K562 (cell line): ENCODE measurements around the gene CCDC141. TPM values are rescaled to one million over a fixed set of nuclear protein-coding genes. Genes with fewer than 3 reads are reported as not detected.

Experiments
- ATAC-seq: fragments of 200-7000 bp; cut with Tn5 transposase; 3 replicates; pipeline ENCODE4 v1.9.1; 2020; ENCODE audit warnings: moderate library complexity
- BruUV-seq: library from RNA; stranded (reverse); fragments of 400-500 nt; replicated peaks from 2 replicates; lab custom pipeline; 2021; lab: Mats Ljungman, UMichigan
- CTCF ChIA-PET: fragments of 300-600 bp; formaldehyde crosslinking; extraction: SDS; loops from one replicate; lab custom pipeline; 2021; ENCODE audit warnings: low intra/inter-chr PET ratio; lab: Yijun Ruan, JAX
- POLR2A ChIA-PET: fragments of 300-600, 350-650 bp; sonication (Branson Sonifier 250); formaldehyde crosslinking; extraction: SDS; loops from one replicate; lab custom pipeline; 2021; ENCODE audit warnings: antibody characterized with exemption, inconsistent platforms; lab: Yijun Ruan, JAX
- DNase-seq, 4 experiments: peaks; one replicate each; pipeline versions ENCODE4 v3.0.0 to v3.0.0-alpha.2; 2011 to 2018; ENCODE audit warnings: low spot score in 3 of 4, mixed read lengths in 3 of 4; ENCODE audit errors: extremely low read depth in 1 of 4
- FAIRE-seq: peaks from 2 replicates; lab custom pipeline; 2011; peaks lifted over from hg19 to GRCh38; lab: Jason Lieb, UNC
- H2AFZ ChIP-seq: 2 replicates; pipeline ENCODE4 v1.6.0; 2011; ENCODE audit warnings: low read depth, low read length, control low read depth, inconsistent platforms
- H3K27ac ChIP-seq: fragments of 200-600 bp; 3 replicates; pipeline ENCODE4 v1.8.0; 2011; ENCODE audit warnings: low read depth, mild to moderate bottlenecking, control low read depth, inconsistent platforms, low read length, moderate library complexity, mixed read lengths; ENCODE audit errors: extremely low read depth
- H3K27me3 ChIP-seq, 2 experiments: fragments of 300-600 bp in 1 of 2; 2 replicates in 1 of 2; 3 replicates in 1 of 2; pipeline versions ENCODE4 v1.6.0 to v1.8.0; 2011; ENCODE audit warnings: inconsistent platforms in 2 of 2, low read length in 2 of 2, mild to moderate bottlenecking in 1 of 2, mixed read lengths in 1 of 2, moderate library complexity in 1 of 2; ENCODE audit not compliant: control insufficient read depth in 2 of 2, insufficient read depth in 2 of 2
- H3K36me3 ChIP-seq: fragments of 300-600 bp; 3 replicates; pipeline ENCODE4 v1.8.0; 2011; ENCODE audit warnings: mild to moderate bottlenecking, low read length, inconsistent platforms; ENCODE audit not compliant: control insufficient read depth, insufficient read depth
- H3K4me1 ChIP-seq, 2 experiments: fragments of 200-600 bp in 1 of 2; replicated peaks in 1 of 2; 2 replicates in 1 of 2; 3 replicates in 1 of 2; pipeline versions ENCODE4 v1.5.1 to v1.8.0; 2011; ENCODE audit warnings: inconsistent platforms in 2 of 2, low read length in 2 of 2, mild to moderate bottlenecking in 1 of 2, mixed read lengths in 1 of 2, moderate library complexity in 1 of 2; ENCODE audit not compliant: control insufficient read depth in 2 of 2, insufficient read depth in 2 of 2
- H3K4me2 ChIP-seq: 2 replicates; pipeline ENCODE4 v1.6.1; 2011; ENCODE audit warnings: low read length, control low read depth, inconsistent platforms, mixed read lengths; ENCODE audit not compliant: insufficient read depth
- H3K4me3 ChIP-seq: fragments of 200-600 bp; sonication (generic), shearing (Covaris generic); 2 replicates; pipeline ENCODE4 v1.5.1; 2016; ENCODE audit warnings: control low read depth, inconsistent platforms
- H3K79me2 ChIP-seq: fragments of 200-600 bp; 3 replicates; pipeline ENCODE4 v1.8.0; 2011; ENCODE audit warnings: low read length, inconsistent platforms; ENCODE audit not compliant: control insufficient read depth, insufficient read depth
- H3K9ac ChIP-seq, 2 experiments: 2 replicates each; pipeline versions ENCODE4 v1.6.0 to v1.6.1; 2011; ENCODE audit warnings: low read depth in 2 of 2, low read length in 2 of 2, control low read depth in 1 of 2, inconsistent platforms in 1 of 2, mild to moderate bottlenecking in 1 of 2, mixed read lengths in 1 of 2; ENCODE audit not compliant: insufficient read depth in 1 of 2
- H3K9me1 ChIP-seq: one replicate; pipeline ENCODE4 v1.6.0; 2011; ENCODE audit warnings: inconsistent platforms, mild to moderate bottlenecking, low read length, moderate library complexity; ENCODE audit not compliant: control insufficient read depth, insufficient read depth
- H3K9me3 ChIP-seq: replicated peaks from 2 replicates; pipeline ENCODE4 v1.5.1; 2011; ENCODE audit warnings: low read depth, low read length, inconsistent platforms; ENCODE audit not compliant: control insufficient read depth, insufficient read depth
- H4K20me1 ChIP-seq: replicated peaks from 2 replicates; pipeline ENCODE4 v1.6.1; 2011; ENCODE audit warnings: low read length, inconsistent platforms, mixed read lengths; ENCODE audit not compliant: control insufficient read depth, insufficient read depth
- ADNP ChIP-seq: fragments of 200-800 bp; sonication (Bioruptor generic); IDR thresholded peaks from 2 replicates; pipeline ENCODE4 v1.6.1; 2016; ENCODE audit warnings: missing genetic modification characterization, missing compliant biosample characterization
- CTBP1 ChIP-seq: fragments of 450-650 bp; IDR thresholded peaks from 2 replicates; pipeline ENCODE4 v1.6.1; 2016; ENCODE audit warnings: borderline replicate concordance
- ETV6 ChIP-seq, 3 experiments: fragments of 150-350 bp in 1 of 3; sonication (generic) in 1 of 3; formaldehyde crosslinking in 1 of 3; IDR thresholded peaks; 2 replicates each; pipeline versions ENCODE4 v1.6.1 to v1.8.0; 2014 to 2022; ENCODE audit warnings: borderline replicate concordance in 2 of 3, low read depth in 2 of 3, antibody characterized with exemption in 1 of 3, low read length in 1 of 3, mild to moderate bottlenecking in 1 of 3, missing genetic modification reagents in 1 of 3
- GABPB2 ChIP-seq: fragments of 250-450 bp; sonication (Bioruptor Pico); conservative IDR thresholded peaks from 2 replicates; pipeline ENCODE4 v1.5.1; 2021; ENCODE audit warnings: mild to moderate bottlenecking
- HMGN3 ChIP-seq: IDR thresholded peaks from 2 replicates; pipeline ENCODE4 v1.6.1; 2011; ENCODE audit warnings: borderline replicate concordance, low read depth, mild to moderate bottlenecking, mixed read lengths, low read length; ENCODE audit not compliant: insufficient read length; ENCODE audit errors: extremely low read depth
- MXI1 ChIP-seq: IDR thresholded peaks from 2 replicates; pipeline ENCODE4 v1.6.1; 2011; ENCODE audit warnings: low read depth, mild to moderate bottlenecking, improper control_type of control experiment, low read length
- MYC ChIP-seq, 2 experiments: fragments of 250-450 bp in 1 of 2; sonication (Bioruptor Pico) in 1 of 2; IDR thresholded peaks; 2 replicates each; pipeline versions ENCODE4 v1.5.1 to v1.6.1; 2012 to 2021; ENCODE audit warnings: low read depth in 2 of 2, borderline replicate concordance in 1 of 2, improper control_type of control experiment in 1 of 2, low read length in 1 of 2, mild to moderate bottlenecking in 1 of 2, moderate library complexity in 1 of 2
- PHF21A ChIP-seq: fragments of 450-650 bp; IDR thresholded peaks from 2 replicates; pipeline ENCODE4 v1.6.1; 2017; ENCODE audit warnings: low read depth, borderline replicate concordance
- PHF8 ChIP-seq: fragments of 200-600 bp; sonication (generic); IDR thresholded peaks from 2 replicates; pipeline ENCODE4 v1.6.1; 2012; ENCODE audit warnings: mixed run types, mild to moderate bottlenecking, inconsistent platforms, low read length, moderate library complexity, borderline replicate concordance
- SRSF3 ChIP-seq: fragments of 200-400 bp; formaldehyde crosslinking; IDR thresholded peaks from 2 replicates; pipeline ENCODE4 v1.6.1; 2016; ENCODE audit warnings: mild to moderate bottlenecking, low read length, moderate library complexity; ENCODE audit not compliant: insufficient read depth
- ZNF696 ChIP-seq: fragments of 250-450 bp; sonication (Bioruptor Pico); conservative IDR thresholded peaks from 2 replicates; pipeline ENCODE4 v1.4.0; 2020; ENCODE audit warnings: mild to moderate bottlenecking, moderate library complexity
- WGBS: fragments of 100-300 bp; shearing (Covaris generic); methylation state at CpG from one replicate; pipeline ENCODE4 v1.1.6; 2016; ENCODE audit warnings: low coverage, mixed read lengths; ENCODE audit not compliant: insufficient coverage; ENCODE audit errors: missing lambda C conversion rate; 5-methylcytosine and 5-hydroxymethylcytosine counted together
- in situ Hi-C: fragments of 300-500 bp; cut with MboI; formaldehyde crosslinking; loops from 4 replicates; pipeline ENCODE4 v1.15.0; 2018; ENCODE audit warnings: inconsistent platforms, mixed read lengths
- intact Hi-C: fragments of 100-400 bp; cut with micrococcal nuclease; formaldehyde crosslinking; loops from 2 replicates; pipeline ENCODE4 v1.14.2; 2022
- polyA plus RNA-seq, 8 experiments: library from polyadenylated mRNA; depleted of rRNA in 4 of 8; stranded (reverse) in 5 of 8; unstranded in 3 of 8; fragments of >200 nt; fragmentation: Nextera tagmentation in 2 of 8; fragmentation: Illumina TruSeq in 1 of 8; extraction: Ambion mirVana in 2 of 8; extraction: Trizol in 1 of 8; gene quantifications; 2 replicates each; pipeline versions ENCODE4 v1.2.1 to v1.2.3, GENCODE V29; 2011 to 2014; ENCODE audit warnings: inconsistent platforms in 1 of 8, missing spikeins in 1 of 8
- total RNA-seq, 7 experiments: library from RNA; depleted of rRNA in 6 of 7; stranded (reverse); fragments of >200 nt in 6 of 7; fragmentation: Illumina TruSeq in 2 of 7; extraction: Trizol in 2 of 7; gene quantifications; 2 replicates each; pipeline versions ENCODE4 v1.2.1 to v1.2.3, GENCODE V29; 2011 to 2021; ENCODE audit warnings: low replicate concordance in 1 of 7

The CCDC141 gene
- total and polyA plus RNA-seq, 9 of the 15 experiments (the other 6 are each of a cell fraction or from before 2014, with no cell fraction given): 0.09 TPM; not detected in 8

DNA sequence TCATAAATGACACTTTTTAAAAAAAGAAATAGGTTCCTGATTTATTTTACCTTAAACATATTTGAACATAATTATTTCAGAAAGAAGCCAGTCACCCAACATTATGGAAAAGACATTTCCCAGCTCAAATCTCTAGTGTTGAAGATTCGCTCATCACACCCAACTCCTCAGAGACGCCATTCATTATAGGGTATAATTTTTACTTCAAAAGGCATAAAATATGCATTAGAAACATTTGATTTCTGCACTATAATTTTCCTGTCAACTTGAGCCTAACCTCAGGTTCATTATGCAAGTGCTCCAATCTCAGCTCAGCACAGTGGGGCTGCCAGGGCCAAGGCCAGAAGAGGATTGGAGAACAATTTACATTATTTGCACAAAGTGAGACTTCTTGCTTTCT is 183.9 kb downstream of the CCDC141 start:
- TF ChIP-seq HMGN3: no peak
- no peak for TF ChIP-seq PHF8
- TF ChIP-seq PHF21A: no peak
- TF ChIP-seq ADNP (tag): no peak
- no peak for TF ChIP-seq CTBP1
- TF ChIP-seq GABPB2: no peak
- no peak for TF ChIP-seq MYC (IDR thresholded peaks at IDR 0.05; ENCODE audit: low read depth, low read length)
- no peak for TF ChIP-seq MYC (CRISPR knock-in tag; IDR thresholded peaks at IDR 0.05; ENCODE audit: borderline replicate concordance, low read depth)
- no peak for TF ChIP-seq ETV6 (IDR thresholded peaks at IDR 0.05; ENCODE audit: borderline replicate concordance in 1 of 2, low read depth in 2 of 2, low read length in 1 of 2)
- TF ChIP-seq ETV6 (CRISPR knock-in tag; IDR thresholded peaks at IDR 0.05; ENCODE audit: borderline replicate concordance): no peak
- TF ChIP-seq MXI1: no peak
- no peak for TF ChIP-seq SRSF3
- TF ChIP-seq ZNF696 (CRISPR knock-in tag): no peak
- Histone ChIP-seq H4K20me1 (no peaks in the 10 kb centered on the region), H3K79me2 (no peaks in the 10 kb centered on the region), H3K9me3 (no peaks in the 10 kb centered on the region), H3K4me3 (no peak overlapping the region), H3K9ac (no peak overlapping the region), H3K4me1 (no peaks in the 10 kb centered on the region), H3K9me1 (no peaks in the 10 kb centered on the region), H3K36me3 (no peaks in the 10 kb centered on the region), H3K4me2 (no peak overlapping the region), H2AFZ (no peak overlapping the region), H3K27me3 (no peaks in the 10 kb centered on the region; a peak in 1 of 5 replicates), H3K27ac (no peak overlapping the region)
- ChIA-PET CTCF (no interaction called here), POLR2A (no interaction called here)
- ATAC-seq: no peak
- no peak for DNase-seq
- FAIRE-seq: no peak
- BruUV-seq: no TSS peak
- intact Hi-C loops: no loop called here
- in situ Hi-C loops: no loop called here
- 3% methylated on average over 2 of the region's 2 CpGs for WGBS
